ENCODE measurements around the gene SLC25A11. TPM values are rescaled to one million over a fixed set of nuclear protein-coding genes. Genes with fewer than 3 reads are reported as not detected.
"Not testable (repeated sequence)": the region's sequence is repeated elsewhere in the genome, so short reads cannot be mapped to it uniquely, and the experiment has no call there.

Gene SLC25A11
- total RNA-seq, 4 donors from 2014 or later: 62.4 to 120 (median 83.9) TPM

- Histone ChIP-seq H3K36me3 (no peaks in the 10 kb centered on the region), H3K4me1 (peaks cover 3 to 12% (median 7%) of the 10 kb centered on the region in 4 donors), H3K9me3 (no peaks in the 10 kb centered on the region), H3K4me3 (no peak overlapping the region), H3K27me3 (no peaks in the 10 kb centered on the region), H3K27ac (peak overlapping the region in 2 of 4 donors; percentile 4 to 53)
- in situ Hi-C loops (cut with MboI; ENCODE audit: low pct_ligation_motif_present in 1 of 4, low pct_unique_long_range_greater_than_20kb in 1 of 4, low sequenced_read_pairs in 3 of 4): loop anchor here in 2 of 4 donors (25.0 kb wide), 1 partner anchor 154 kb away; no protein-coding TSS in a partner anchor
- DNase-seq: no peak
- intact Hi-C loops (cut with DNase I; ENCODE audit: low total_unique reads): loop anchor here (5.0 kb wide), 1 partner anchor 154 kb away; no protein-coding TSS in a partner anchor
- TF ChIP-seq POLR2A (IDR thresholded peaks at IDR 0.05): no peak
- no peak for TF ChIP-seq POLR2AphosphoS5 (IDR thresholded peaks at IDR 0.05)
- TF ChIP-seq EP300 (IDR thresholded peaks at IDR 0.05; ENCODE audit: low read depth): no peak
- no peak for TF ChIP-seq CTCF (IDR thresholded peaks at IDR 0.05)
- 71 to 83% methylated on average over 4 to 10 of the region's 10 CpGs for WGBS, 2 donors (ENCODE audit: low coverage in 1 of 2)
These were observed 31.5 kb downstream of the SLC25A11 start for GRCh38 chr17:4908301-4908700.

- not testable (repeated sequence) for DNase-seq, H3K27ac ChIP-seq, H3K9me3 ChIP-seq, H3K4me3 ChIP-seq, H3K36me3 ChIP-seq, H3K27me3 ChIP-seq
- H3K4me1 ChIP-seq: peaks cover 3 to 19% (median 9%) of the 10 kb centered on the region in 4 donors
- in situ Hi-C loops (cut with MboI; ENCODE audit: low pct_ligation_motif_present in 1 of 4, low pct_unique_long_range_greater_than_20kb in 1 of 4, low sequenced_read_pairs in 3 of 4): loop anchor here in 2 of 4 donors (25.0 kb wide), 1 partner anchor 156 kb away; no protein-coding TSS in a partner anchor
- intact Hi-C loops (cut with DNase I; ENCODE audit: low total_unique reads): loop anchor here (5.0 kb wide), 1 partner anchor 156 kb away; no protein-coding TSS in a partner anchor
These were observed 33.2 kb downstream of the SLC25A11 start for GRCh38 chr17:4906642-4907041.

GRCh38 chr17:4903051-4903818 lies 36.6 kb downstream of the SLC25A11 start, which contains the start of gene CHRNE:
CHRNE (minus strand) TSS chr17:4903098; CDS start chr17:4903063, 35 bp downstream.
- no peaks in the 10 kb centered on the region for H3K36me3 ChIP-seq
- H3K27me3 ChIP-seq: peaks cover 15% of the 10 kb centered on the region
- in situ Hi-C loops (cut with MboI; ENCODE audit: low pct_ligation_motif_present in 1 of 4, low pct_unique_long_range_greater_than_20kb in 1 of 4, low sequenced_read_pairs in 3 of 4) (loop anchor here in 2 of 4 donors (25.0 kb wide), 1 partner anchor 159 kb away; no protein-coding TSS in a partner anchor), intact Hi-C loops (cut with DNase I; ENCODE audit: low total_unique reads) (no loop called here)
- no peaks in the 10 kb centered on the region for H3K9me3 ChIP-seq
- WGBS, 2 donors (ENCODE audit: low coverage in 1 of 2): 8 to 9% methylated on average over 4 to 10 of the region's 10 CpGs
- peak; percentile 77 to 88 (median 82) for TF ChIP-seq CTCF (IDR thresholded peaks at IDR 0.05)
- TF ChIP-seq POLR2AphosphoS5 (IDR thresholded peaks at IDR 0.05): no peak
- TF ChIP-seq POLR2A (IDR thresholded peaks at IDR 0.05): no peak
- peak; percentile 90 for DNase-seq
- peak within 1 kb of the TSS in 2 of 4 donors; percentile 43 to 50 for H3K27ac ChIP-seq
- no peak within 1 kb of the TSS for H3K4me3 ChIP-seq
- peaks cover 0 to 39% (median 24%) of the 10 kb centered on the region in 4 donors for H3K4me1 ChIP-seq

GRCh38 chr17:4902540-4902939 lies 37.3 kb downstream of the SLC25A11 start:
- Histone ChIP-seq H3K36me3 (no peaks in the 10 kb centered on the region), H3K9me3 (no peaks in the 10 kb centered on the region), H3K27me3 (peaks cover 15% of the 10 kb centered on the region), H3K4me1 (peaks cover 0 to 39% (median 24%) of the 10 kb centered on the region in 4 donors), H3K27ac (peak overlapping the region in 1 of 4 donors; percentile 43), H3K4me3 (no peak overlapping the region)
- no peak for TF ChIP-seq EP300 (IDR thresholded peaks at IDR 0.05; ENCODE audit: low read depth)
- TF ChIP-seq POLR2A (IDR thresholded peaks at IDR 0.05): no peak
- TF ChIP-seq CTCF (IDR thresholded peaks at IDR 0.05): no peak
- no peak for TF ChIP-seq POLR2AphosphoS5 (IDR thresholded peaks at IDR 0.05)
- in situ Hi-C loops (cut with MboI; ENCODE audit: low pct_ligation_motif_present in 1 of 4, low pct_unique_long_range_greater_than_20kb in 1 of 4, low sequenced_read_pairs in 3 of 4): loop anchor here in 2 of 4 donors (25.0 kb wide), 1 partner anchor 160 kb away; no protein-coding TSS in a partner anchor
- intact Hi-C loops (cut with DNase I; ENCODE audit: low total_unique reads): no loop called here
- WGBS, 2 donors (ENCODE audit: low coverage in 1 of 2): 68 to 89% methylated on average over 3 to 8 of the region's 8 CpGs
- no peak for DNase-seq

All from transverse colon (tissue), 4 donors.